AG04449 (cell line): ENCODE measurements around the gene HIVEP3.

ENCODE experiments used
- CTCF ChIA-PET: fragments of 350-600 bp; formaldehyde crosslinking; extraction: SDS; loops from one replicate; lab custom pipeline; 2021; ENCODE audit warnings: antibody characterized with exemption; lab: Yijun Ruan, JAX
- POLR2A ChIA-PET: fragments of 400-600, 350-600 bp; formaldehyde crosslinking; extraction: SDS; loops from one replicate; lab custom pipeline; 2020; ENCODE audit warnings: antibody characterized with exemption, inconsistent platforms; lab: Yijun Ruan, JAX
- DNase-seq: peaks from one replicate; pipeline ENCODE4 v3.0.0-alpha.2; 2010; ENCODE audit warnings: low read depth, low spot score
- H3K4me3 ChIP-seq: 2 replicates; pipeline ENCODE4 v1.5.1; 2011; ENCODE audit warnings: low read depth, mild to moderate bottlenecking, control low read depth, low read length
- TF ChIP-seq, protein P1 (sequence below): IDR thresholded peaks from one replicate; pipeline ENCODE4 v1.5.1; 2011; ENCODE audit warnings: mild to moderate bottlenecking, moderate library complexity, low read length, control low read depth, inconsistent platforms; ENCODE audit not compliant: insufficient read depth; ENCODE audit errors: missing control alignments

HIVEP3 gene

GRCh38 chr1:41640756-41641474, 277.8 kb downstream of the HIVEP3 start:
- POLR2A ChIA-PET: no interaction called here
- no peak overlapping the region for H3K4me3 ChIP-seq
- DNase-seq: no peak
- CTCF ChIA-PET: interaction anchor here (0.6 to 1.0 kb wide), 2 partner anchors 11 to 25 kb away, joined by 3 to 4 read pairs; no protein-coding TSS in a partner anchor
- TF ChIP-seq, protein P1, sequence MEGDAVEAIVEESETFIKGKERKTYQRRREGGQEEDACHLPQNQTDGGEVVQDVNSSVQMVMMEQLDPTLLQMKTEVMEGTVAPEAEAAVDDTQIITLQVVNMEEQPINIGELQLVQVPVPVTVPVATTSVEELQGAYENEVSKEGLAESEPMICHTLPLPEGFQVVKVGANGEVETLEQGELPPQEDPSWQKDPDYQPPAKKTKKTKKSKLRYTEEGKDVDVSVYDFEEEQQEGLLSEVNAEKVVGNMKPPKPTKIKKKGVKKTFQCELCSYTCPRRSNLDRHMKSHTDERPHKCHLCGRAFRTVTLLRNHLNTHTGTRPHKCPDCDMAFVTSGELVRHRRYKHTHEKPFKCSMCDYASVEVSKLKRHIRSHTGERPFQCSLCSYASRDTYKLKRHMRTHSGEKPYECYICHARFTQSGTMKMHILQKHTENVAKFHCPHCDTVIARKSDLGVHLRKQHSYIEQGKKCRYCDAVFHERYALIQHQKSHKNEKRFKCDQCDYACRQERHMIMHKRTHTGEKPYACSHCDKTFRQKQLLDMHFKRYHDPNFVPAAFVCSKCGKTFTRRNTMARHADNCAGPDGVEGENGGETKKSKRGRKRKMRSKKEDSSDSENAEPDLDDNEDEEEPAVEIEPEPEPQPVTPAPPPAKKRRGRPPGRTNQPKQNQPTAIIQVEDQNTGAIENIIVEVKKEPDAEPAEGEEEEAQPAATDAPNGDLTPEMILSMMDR: no peak

DNA sequence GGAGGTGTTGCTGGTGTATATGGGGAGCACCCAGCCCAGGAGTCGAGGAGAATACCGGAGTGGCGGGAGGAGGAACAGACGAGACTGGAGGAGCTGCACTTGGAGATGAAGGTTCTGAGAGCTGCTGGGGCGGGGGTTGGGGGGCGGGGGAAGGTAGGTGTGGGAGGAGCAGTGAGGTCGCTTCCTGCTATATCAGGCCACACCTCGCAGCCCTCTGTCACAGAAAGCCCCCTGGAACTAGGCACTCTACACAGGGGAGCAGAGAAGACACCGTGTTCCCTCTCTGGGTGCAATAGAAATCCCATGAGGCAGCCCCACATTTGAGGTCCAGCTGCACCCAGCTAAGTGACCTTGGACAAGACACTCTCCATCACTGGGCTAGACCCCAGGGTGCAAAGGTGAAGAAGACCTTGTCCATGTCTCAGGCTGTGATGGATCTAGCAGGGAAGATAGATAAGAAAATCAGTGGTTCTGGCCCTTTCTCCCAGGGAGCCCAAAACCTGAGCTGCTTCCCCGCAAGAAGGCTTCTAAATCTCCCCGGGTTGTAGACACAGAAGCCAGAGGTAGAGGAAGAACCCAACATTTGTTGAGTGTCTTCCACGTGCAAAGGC, 278.5 kb downstream of the HIVEP3 start:
- ChIA-PET CTCF (interaction anchor here (0.6 to 1.0 kb wide), 2 partner anchors 10 to 24 kb away, joined by 3 to 4 read pairs; no protein-coding TSS in a partner anchor), POLR2A (interaction anchor here (2.2 kb wide), 1 partner anchor 9 kb away, joined by 6 read pairs; no protein-coding TSS in a partner anchor)
- H3K4me3 ChIP-seq: no peak overlapping the region
- no peak for DNase-seq
- TF ChIP-seq, protein P1: no peak

DNA sequence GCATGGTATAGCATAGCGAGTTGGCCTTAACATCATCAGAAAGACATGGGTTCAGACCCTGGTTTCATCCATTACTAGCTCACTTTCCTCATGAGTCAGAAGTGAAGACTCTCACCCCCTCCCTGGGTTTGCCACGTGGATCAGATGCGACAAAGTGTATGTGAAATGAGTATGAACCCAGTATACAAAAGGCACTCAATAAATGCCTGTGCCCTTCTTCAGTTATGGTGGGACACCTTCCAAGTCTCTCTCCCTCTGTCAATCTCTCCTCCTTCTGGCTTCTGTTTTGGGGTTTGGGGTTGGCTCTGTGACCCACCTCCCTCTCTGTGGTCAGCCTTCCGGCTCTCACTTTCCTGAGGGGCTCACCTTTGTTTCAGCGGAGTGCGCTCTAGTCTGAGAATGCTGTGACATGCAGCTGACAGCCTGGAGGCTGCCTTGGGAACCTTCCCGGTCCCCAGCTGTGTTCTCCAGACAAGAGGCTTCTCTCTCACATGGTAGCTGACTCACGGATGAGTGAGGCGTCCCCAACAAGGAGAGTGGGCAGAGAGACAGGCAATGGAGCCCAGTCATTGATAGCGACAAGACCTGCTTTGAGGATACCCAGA, 279.3 kb downstream of the HIVEP3 start:
- POLR2A ChIA-PET: interaction anchor here (0.6 to 2.2 kb wide), 2 partner anchors 10 to 12 kb away, joined by 3 to 6 read pairs; no protein-coding TSS in a partner anchor
- TF ChIP-seq, protein P1: no peak
- no peak overlapping the region for H3K4me3 ChIP-seq
- no peak for DNase-seq
- CTCF ChIA-PET: interaction anchor here (0.8 to 1.1 kb wide), 2 partner anchors 9 to 29 kb away, joined by 3 read pairs; no protein-coding TSS in a partner anchor

GRCh38 chr1:41638086-41639024, 280.4 kb downstream of the HIVEP3 start:
- H3K4me3 ChIP-seq: no peak overlapping the region
- CTCF ChIA-PET: interaction anchor here (0.8 to 1.1 kb wide), 2 partner anchors 8 to 30 kb away, joined by 3 read pairs; no protein-coding TSS in a partner anchor
- TF ChIP-seq, protein P1: no peak
- DNase-seq: no peak
- POLR2A ChIA-PET: interaction anchor here (2.2 kb wide), 1 partner anchor 11 kb away, joined by 6 read pairs; no protein-coding TSS in a partner anchor

DNA sequence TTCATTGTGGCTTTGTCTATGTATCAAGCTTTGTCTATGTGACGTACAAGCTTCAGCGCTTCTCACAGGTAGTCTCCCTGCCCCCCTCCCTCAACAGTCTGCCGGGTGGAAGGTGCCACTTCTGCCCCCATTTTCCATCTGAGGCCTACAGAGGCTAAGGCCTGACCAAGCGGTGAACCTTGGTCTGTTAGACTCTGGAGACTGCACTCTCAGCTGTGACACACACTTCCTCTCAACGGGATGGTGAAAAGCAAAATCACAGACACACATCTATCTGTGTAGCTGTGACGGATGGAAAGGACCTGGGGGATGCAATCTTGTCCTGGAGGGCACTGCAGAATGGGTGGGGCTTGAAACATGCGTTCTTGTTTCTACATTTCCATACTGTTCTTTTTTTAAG, 281.4 kb downstream of the HIVEP3 start:
- POLR2A ChIA-PET: no interaction called here
- TF ChIP-seq, protein P1: no peak
- CTCF ChIA-PET: no interaction called here
- DNase-seq: no peak
- H3K4me3 ChIP-seq: no peak overlapping the region
